T-helper 1 cell treated with Interleukin-12 subunit alpha and Interleukin-12 subunit beta and Interleukin-4 antibody, amounts not matched to agents 30 μg/mL and 1 μg/mL, for 36 hours (primary cell): ENCODE measurements around the gene TRIM44.

ENCODE experiments used
- H3K27ac Mint-ChIP-seq: one replicate; pipeline ENCODE4 v1.8.0; 2021; ENCODE audit warnings: mild to moderate bottlenecking, mixed read lengths
- H3K27me3 Mint-ChIP-seq: one replicate; pipeline ENCODE4 v1.8.0; 2021; ENCODE audit warnings: low read depth, mixed read lengths
- H3K36me3 Mint-ChIP-seq: one replicate; pipeline ENCODE4 v1.8.0; 2021; ENCODE audit warnings: low read depth, mixed read lengths
- H3K4me1 Mint-ChIP-seq: one replicate; pipeline ENCODE4 v1.8.0; 2021; ENCODE audit warnings: low read depth, mixed read lengths
- H3K4me3 Mint-ChIP-seq: one replicate; pipeline ENCODE4 v1.8.0; 2021; ENCODE audit warnings: mild to moderate bottlenecking, moderate library complexity, mixed read lengths
- H3K9me3 Mint-ChIP-seq: one replicate; pipeline ENCODE4 v1.8.0; 2021; ENCODE audit warnings: mixed read lengths

The TRIM44 gene

GRCh38 chr11:35784699-35785098, 122.1 kb downstream of the TRIM44 start:
- Mint-ChIP-seq H3K36me3 (no peaks in the 10 kb centered on the region), H3K4me3 (no peak overlapping the region), H3K27ac (no peak overlapping the region), H3K9me3 (peaks cover under 1% of the 10 kb centered on the region), H3K4me1 (peaks cover 16% of the 10 kb centered on the region), H3K27me3 (no peaks in the 10 kb centered on the region)

- Mint-ChIP-seq H3K36me3 (no peaks in the 10 kb centered on the region), H3K27ac (no peak overlapping the region), H3K4me3 (no peak overlapping the region), H3K9me3 (no peaks in the 10 kb centered on the region), H3K27me3 (no peaks in the 10 kb centered on the region), H3K4me1 (peaks cover 16% of the 10 kb centered on the region)
Observed at GRCh38 chr11:35785287-35786167, 123.0 kb downstream of the TRIM44 start.

GRCh38 chr11:35786188-35786587, 123.6 kb downstream of the TRIM44 start:
- Mint-ChIP-seq H3K27me3 (no peaks in the 10 kb centered on the region), H3K9me3 (no peaks in the 10 kb centered on the region), H3K36me3 (no peaks in the 10 kb centered on the region), H3K4me3 (no peak overlapping the region), H3K27ac (no peak overlapping the region), H3K4me1 (peaks cover 16% of the 10 kb centered on the region)

GRCh38 chr11:35787013-35787504, 124.5 kb downstream of the TRIM44 start:
- H3K9me3 Mint-ChIP-seq: no peaks in the 10 kb centered on the region
- no peaks in the 10 kb centered on the region for H3K27me3 Mint-ChIP-seq
- H3K4me1 Mint-ChIP-seq: peaks cover 16% of the 10 kb centered on the region
- no peaks in the 10 kb centered on the region for H3K36me3 Mint-ChIP-seq
- no peak overlapping the region for H3K4me3 Mint-ChIP-seq
- H3K27ac Mint-ChIP-seq: no peak overlapping the region

GRCh38 chr11:35787626-35788025, 125.1 kb downstream of the TRIM44 start:
- Mint-ChIP-seq H3K9me3 (no peaks in the 10 kb centered on the region), H3K4me3 (no peak overlapping the region), H3K27ac (no peak overlapping the region)

GRCh38 chr11:35791088-35791958, 128.7 kb downstream of the TRIM44 start:
- Mint-ChIP-seq H3K4me3 (no peak overlapping the region), H3K36me3 (no peaks in the 10 kb centered on the region), H3K4me1 (peaks cover 5% of the 10 kb centered on the region), H3K27me3 (no peaks in the 10 kb centered on the region), H3K27ac (no peak overlapping the region), H3K9me3 (no peaks in the 10 kb centered on the region)

More at GRCh38 chr11:35787626-35788025, 125.1 kb downstream of the TRIM44 start:
- no peaks in the 10 kb centered on the region for H3K36me3 Mint-ChIP-seq
- H3K4me1 Mint-ChIP-seq: peaks cover 16% of the 10 kb centered on the region
- H3K27me3 Mint-ChIP-seq: no peaks in the 10 kb centered on the region

- H3K27ac Mint-ChIP-seq: no peak overlapping the region
- H3K9me3 Mint-ChIP-seq: no peaks in the 10 kb centered on the region
- H3K27me3 Mint-ChIP-seq: no peaks in the 10 kb centered on the region
- H3K4me3 Mint-ChIP-seq: no peak overlapping the region
- H3K36me3 Mint-ChIP-seq: no peaks in the 10 kb centered on the region
- peaks cover 2% of the 10 kb centered on the region for H3K4me1 Mint-ChIP-seq
Observed at GRCh38 chr11:35792148-35792845, 129.7 kb downstream of the TRIM44 start.

GRCh38 chr11:35792846-35793192, 130.2 kb downstream of the TRIM44 start:
- Mint-ChIP-seq H3K9me3 (no peaks in the 10 kb centered on the region), H3K4me1 (peaks cover 2% of the 10 kb centered on the region), H3K27ac (no peak overlapping the region)

GRCh38 chr11:35794333-35794732, 131.8 kb downstream of the TRIM44 start:
- Mint-ChIP-seq H3K27me3 (no peaks in the 10 kb centered on the region), H3K9me3 (no peaks in the 10 kb centered on the region), H3K4me1 (peaks cover 2% of the 10 kb centered on the region), H3K36me3 (no peaks in the 10 kb centered on the region), H3K4me3 (no peak overlapping the region), H3K27ac (no peak overlapping the region)

More at GRCh38 chr11:35792846-35793192, 130.2 kb downstream of the TRIM44 start:
- Mint-ChIP-seq H3K27me3 (no peaks in the 10 kb centered on the region), H3K4me3 (no peak overlapping the region), H3K36me3 (no peaks in the 10 kb centered on the region)

GRCh38 chr11:35794850-35795249, 132.3 kb downstream of the TRIM44 start:
- H3K4me3 Mint-ChIP-seq: no peak overlapping the region
- H3K9me3 Mint-ChIP-seq: no peaks in the 10 kb centered on the region
- H3K27me3 Mint-ChIP-seq: no peaks in the 10 kb centered on the region
- H3K4me1 Mint-ChIP-seq: peaks cover 2% of the 10 kb centered on the region
- H3K36me3 Mint-ChIP-seq: no peaks in the 10 kb centered on the region
- no peak overlapping the region for H3K27ac Mint-ChIP-seq

- Mint-ChIP-seq H3K4me3 (no peak overlapping the region), H3K27ac (no peak overlapping the region), H3K36me3 (no peaks in the 10 kb centered on the region), H3K27me3 (no peaks in the 10 kb centered on the region), H3K9me3 (no peaks in the 10 kb centered on the region), H3K4me1 (peaks cover 10% of the 10 kb centered on the region)
Observed at GRCh38 chr11:35796562-35796961, 134.0 kb downstream of the TRIM44 start.

GRCh38 chr11:35798423-35798822, 135.8 kb downstream of the TRIM44 start:
- Mint-ChIP-seq H3K4me1 (peaks cover 10% of the 10 kb centered on the region), H3K4me3 (no peak overlapping the region), H3K36me3 (no peaks in the 10 kb centered on the region), H3K9me3 (no peaks in the 10 kb centered on the region), H3K27ac (no peak overlapping the region), H3K27me3 (no peaks in the 10 kb centered on the region)

GRCh38 chr11:35798983-35799382, 136.4 kb downstream of the TRIM44 start:
- Mint-ChIP-seq H3K9me3 (no peaks in the 10 kb centered on the region), H3K27me3 (no peaks in the 10 kb centered on the region), H3K4me3 (no peak overlapping the region), H3K4me1 (peaks cover 10% of the 10 kb centered on the region), H3K27ac (no peak overlapping the region), H3K36me3 (no peaks in the 10 kb centered on the region)

GRCh38 chr11:35799655-35800054, 137.1 kb downstream of the TRIM44 start:
- Mint-ChIP-seq H3K27ac (no peak overlapping the region), H3K9me3 (no peaks in the 10 kb centered on the region), H3K4me3 (no peak overlapping the region), H3K27me3 (no peaks in the 10 kb centered on the region), H3K36me3 (no peaks in the 10 kb centered on the region), H3K4me1 (peaks cover 10% of the 10 kb centered on the region)
